ENCODE data around the gene ARVCF.

Gene ARVCF

GRCh38 chr22:20000246-20001081 lies 16.2 kb downstream of the ARVCF start:
- DNase-seq (ENCODE audit: low spot score), result no peak

- no peak for DNase-seq (ENCODE audit: low spot score)
Observed at GRCh38 chr22:19998991-19999820, 17.4 kb downstream of the ARVCF start.

DNA sequence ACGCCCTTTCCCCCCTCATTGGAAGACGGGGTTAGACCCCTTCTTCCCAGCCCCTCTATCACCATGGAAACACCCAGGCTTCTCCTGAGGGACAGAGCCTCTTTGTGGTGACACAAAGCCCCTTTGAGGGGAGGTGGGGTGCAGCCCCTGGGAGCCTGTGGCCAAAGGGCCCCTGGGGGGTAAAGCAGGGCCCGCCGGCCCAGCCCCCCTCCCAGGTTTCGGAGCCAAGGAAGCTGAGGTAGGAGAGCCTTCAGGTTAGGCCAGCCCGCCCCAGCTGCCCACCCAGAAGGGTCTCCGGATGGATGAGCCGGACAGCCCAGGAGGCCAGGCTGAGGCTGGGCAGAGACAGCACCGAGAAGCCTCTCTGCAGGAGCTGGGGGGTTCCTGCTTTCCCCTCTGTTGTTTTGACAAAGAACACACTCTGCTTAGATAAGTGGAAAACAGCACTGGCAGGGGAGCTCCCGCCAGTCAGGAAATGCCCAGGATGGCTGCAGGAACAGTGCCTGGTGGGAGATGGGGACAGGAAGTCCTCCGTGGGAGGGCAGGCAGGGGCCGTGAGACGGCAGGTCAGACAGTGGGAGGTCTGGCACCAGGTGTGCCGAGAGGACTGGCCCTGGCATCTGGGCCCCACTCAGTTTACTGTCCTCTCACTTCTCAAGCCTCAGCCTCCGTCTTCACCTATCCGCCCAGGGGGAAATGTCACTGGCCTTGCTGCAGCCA lies 18.2 kb downstream of the ARVCF start:
- no peak for DNase-seq (ENCODE audit: low spot score)

DNA sequence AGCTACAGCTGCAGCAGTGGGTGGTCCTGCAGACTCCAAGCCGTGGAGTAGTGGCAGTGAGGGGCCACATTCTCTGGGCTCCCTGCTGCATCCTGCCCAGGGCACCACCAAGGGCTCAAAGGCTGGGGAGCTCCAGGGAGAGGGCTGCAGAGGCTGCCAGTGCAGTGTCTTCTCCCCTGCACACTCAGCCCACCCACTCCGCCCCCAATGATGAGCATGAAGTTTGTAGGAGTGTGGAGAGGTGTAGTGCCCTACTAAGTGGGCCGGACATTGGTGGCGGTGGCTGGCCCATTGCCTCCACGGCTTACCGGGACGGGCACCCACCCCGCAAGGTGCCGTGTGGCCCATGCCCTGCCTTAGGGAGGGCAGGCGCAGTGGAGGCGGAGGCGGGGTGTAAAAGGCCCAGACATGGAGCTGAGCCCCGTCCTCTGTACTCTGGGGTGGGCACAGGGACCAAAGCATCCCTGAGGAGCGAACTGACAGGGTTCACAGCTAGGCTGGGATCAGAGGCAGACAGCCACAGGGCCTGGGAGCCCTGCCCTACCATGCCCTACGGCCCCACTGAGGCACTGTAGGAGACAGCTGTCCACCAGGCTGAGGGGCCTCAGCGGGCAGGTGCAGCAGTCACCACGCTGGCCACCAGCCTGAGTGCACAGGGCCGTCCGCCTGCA lies 18.9 kb downstream of the ARVCF start:
- no peak for DNase-seq (ENCODE audit: low spot score)

GRCh38 chr22:19996694-19997384 lies 19.8 kb downstream of the ARVCF start:
- peak; percentile 94 for DNase-seq (ENCODE audit: low spot score)

DNA sequence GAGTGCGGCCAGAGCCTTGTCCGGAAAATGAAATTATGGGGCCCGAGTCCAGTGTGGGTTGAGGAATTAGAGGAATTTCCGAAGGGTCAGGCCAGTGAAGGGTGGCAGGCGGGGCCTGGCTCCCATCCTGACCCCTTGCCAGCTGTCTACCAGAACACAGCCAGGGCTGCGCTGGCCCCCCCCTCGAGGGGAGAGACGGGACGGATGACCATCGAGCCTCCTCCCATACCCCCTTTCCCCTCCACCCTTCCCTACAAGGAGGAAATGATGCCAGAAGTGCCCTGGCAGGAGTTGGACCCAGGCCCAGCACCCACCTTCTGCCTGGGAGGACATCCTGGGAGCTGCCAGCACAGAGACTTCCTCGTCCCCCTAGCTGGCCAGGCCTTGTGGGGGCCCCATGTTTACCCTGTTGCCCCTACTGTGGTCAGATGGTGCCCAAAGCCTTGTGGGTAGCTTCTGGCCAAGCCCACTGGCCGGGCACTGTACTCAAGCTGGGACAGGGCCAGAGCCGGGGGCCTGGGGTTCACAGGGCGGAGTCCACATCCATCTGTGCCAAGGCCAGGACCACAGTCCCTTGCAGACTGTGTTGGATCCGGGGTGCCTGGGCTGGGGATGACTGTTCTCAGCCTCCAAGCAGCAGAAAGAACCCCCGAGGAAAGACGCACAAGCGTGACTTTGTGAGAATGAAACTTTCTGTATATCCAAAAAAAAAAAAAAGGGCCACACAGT lies 20.8 kb downstream of the ARVCF start:
- no peak for DNase-seq (ENCODE audit: low spot score)

DNA sequence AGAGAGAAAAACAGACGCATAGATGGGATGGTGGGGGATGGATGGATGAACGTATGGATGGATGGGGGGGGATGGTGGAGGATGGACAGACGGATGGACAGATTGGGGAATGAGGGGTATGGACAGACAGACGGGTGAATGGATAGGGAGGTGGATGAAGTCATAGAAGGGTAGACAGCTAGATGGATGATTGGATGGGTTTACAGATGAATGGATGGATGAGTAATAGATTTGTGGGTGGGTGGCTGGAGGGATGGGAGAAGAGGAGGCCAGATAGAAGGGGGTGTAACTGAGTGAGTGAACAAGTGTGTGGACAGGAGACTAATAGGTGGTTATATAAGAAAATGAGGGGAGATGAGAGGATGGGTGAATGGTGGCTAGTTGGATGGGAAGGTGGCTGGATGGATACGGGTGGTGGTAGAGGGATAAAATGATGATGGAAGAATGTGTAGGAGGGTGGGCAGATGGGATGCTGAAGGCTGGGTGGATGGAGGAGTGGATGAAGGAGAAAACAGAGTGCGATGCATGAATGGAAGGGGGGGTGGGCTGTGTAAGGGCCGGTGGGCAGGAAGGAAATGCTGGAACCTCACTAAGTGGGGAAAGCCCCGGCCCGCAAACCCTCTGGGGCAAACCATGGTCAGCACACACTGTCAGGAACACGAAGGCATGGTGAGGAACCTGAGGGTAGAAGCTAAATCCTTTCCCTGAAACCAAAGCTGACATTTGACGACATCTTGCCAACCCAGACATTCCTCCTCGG lies 21.6 kb downstream of the ARVCF start:
- DNase-seq (ENCODE audit: low spot score), result no peak

GRCh38 chr22:19993926-19994325 lies 22.7 kb downstream of the ARVCF start:
- no peak for DNase-seq (ENCODE audit: low spot score)

DNA sequence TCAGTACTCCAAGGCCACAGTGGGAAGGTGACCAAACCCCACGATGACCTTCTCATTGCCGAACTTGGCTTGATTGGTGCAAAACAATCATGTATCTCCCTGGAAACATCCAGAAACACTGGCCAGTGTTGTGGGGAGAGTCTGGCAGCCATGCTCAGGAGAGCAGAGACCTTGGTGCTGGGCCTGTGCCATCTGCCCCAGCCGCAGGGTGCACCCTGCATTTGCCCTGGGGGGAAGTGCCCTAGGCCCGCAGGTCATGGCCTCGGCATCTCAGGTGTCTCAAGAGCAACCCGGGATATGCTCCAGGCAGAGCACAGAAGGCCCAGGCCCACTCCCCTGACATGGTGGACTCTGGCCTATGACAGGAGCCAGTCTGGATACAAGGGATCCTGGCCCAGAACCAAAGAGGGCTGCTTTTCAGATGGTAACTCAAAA lies 23.7 kb downstream of the ARVCF start:
- DNase-seq (ENCODE audit: low spot score), result no peak

DNA sequence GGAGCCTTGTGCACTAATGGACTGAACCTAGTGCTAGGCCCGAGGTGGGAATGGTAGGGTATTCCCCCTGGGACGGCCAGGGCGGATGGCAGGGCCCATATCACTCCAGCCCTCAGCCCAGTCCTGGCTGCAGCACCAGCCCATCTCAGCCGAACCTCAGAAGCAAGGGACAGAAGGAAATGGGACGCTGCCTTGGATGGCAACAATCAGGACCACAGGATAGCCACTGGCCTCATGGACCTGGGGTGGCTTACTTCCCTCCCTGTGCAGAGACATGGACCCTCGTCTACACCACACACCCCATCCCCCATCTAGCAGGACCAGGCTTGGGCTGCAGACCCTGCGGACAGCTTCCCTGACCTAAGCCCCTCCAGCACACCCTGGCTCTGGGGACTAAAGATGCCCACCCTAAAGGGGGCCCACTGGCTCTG lies 24.1 kb downstream of the ARVCF start:
- no peak for DNase-seq (ENCODE audit: low spot score)

- no peak for DNase-seq (ENCODE audit: low spot score)
Observed at GRCh38 chr22:19991645-19992451, 24.8 kb downstream of the ARVCF start.

- DNase-seq (ENCODE audit: low spot score), result no peak
Observed at GRCh38 chr22:19991395-19991644, 25.3 kb downstream of the ARVCF start.

GRCh38 chr22:19990609-19991394 lies 25.8 kb downstream of the ARVCF start:
- no peak for DNase-seq (ENCODE audit: low spot score)

GRCh38 chr22:19990188-19990587 lies 26.4 kb downstream of the ARVCF start:
- no peak for DNase-seq (ENCODE audit: low spot score)

DNA sequence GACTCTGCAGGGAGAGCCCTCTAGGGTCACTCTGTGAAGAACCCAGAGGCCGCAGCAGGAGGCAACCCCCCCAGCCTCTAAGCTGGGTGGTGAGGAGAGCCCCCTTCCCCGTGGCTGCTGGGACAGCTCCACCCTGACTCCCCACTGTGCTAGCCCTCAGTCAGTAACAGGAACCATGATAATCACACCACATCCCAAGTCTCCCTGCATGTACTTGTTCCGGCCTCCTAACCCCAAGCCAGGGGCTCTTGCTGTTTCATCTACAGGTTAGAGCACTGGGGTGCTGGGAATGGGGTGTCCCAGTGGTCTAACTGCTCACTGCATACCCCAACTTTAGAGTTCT lies 26.9 kb downstream of the ARVCF start:
- no peak for DNase-seq (ENCODE audit: low spot score)

DNA sequence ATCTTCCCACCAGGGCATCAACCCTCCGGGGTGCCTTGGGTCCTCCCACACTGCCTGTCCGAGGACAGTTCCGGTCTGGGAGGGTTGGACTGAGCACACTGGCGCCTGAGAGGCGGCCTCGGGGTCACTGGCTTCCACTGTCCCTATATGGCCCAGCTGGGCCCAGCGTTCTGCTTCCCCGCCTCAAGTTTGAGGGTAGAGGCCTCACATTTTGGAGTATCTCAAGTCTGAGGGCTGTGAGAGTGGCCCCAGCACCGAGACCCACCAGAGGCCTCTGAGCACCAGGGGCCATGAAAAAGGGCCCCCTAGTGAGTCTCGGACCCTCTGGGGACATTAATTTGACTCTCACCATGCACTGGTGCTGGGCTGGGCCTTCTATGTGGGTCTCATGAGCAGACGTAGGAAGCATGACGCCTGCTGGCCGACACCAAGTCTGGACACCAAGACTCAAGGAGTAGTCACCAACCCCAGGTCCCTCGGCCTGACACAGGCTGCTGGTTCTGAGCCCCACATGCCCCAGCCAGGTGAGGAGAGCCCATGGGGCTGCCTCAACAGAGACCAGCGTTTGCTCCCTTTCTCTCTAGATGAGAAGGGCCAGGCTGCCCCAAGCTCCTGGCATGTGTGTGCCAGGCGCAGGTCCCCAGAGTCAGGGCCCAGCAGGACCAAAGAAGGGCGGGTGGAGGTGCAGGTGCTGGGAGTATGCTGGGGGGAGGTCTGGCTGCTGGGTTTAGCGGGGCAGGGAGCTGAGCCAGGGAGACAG lies 27.5 kb downstream of the ARVCF start:
- DNase-seq (ENCODE audit: low spot score), result no peak

- DNase-seq (ENCODE audit: low spot score), result no peak
Observed at GRCh38 chr22:19988331-19988808, 28.3 kb downstream of the ARVCF start.
